Bladder microvascular endothelial cell (primary cell): ENCODE data around the gene CEACAM20. TPM values are rescaled to one million over a fixed set of nuclear protein-coding genes. Genes with fewer than 3 reads are reported as not detected.

Source experiments
- total RNA-seq: library from RNA; depleted of rRNA; stranded (reverse); fragments of >200 nt; gene quantifications from 2 replicates; pipeline ENCODE4 v1.2.3, GENCODE V29; 2014

Gene CEACAM20
- not detected in 2 replicates for total RNA-seq

DNA sequence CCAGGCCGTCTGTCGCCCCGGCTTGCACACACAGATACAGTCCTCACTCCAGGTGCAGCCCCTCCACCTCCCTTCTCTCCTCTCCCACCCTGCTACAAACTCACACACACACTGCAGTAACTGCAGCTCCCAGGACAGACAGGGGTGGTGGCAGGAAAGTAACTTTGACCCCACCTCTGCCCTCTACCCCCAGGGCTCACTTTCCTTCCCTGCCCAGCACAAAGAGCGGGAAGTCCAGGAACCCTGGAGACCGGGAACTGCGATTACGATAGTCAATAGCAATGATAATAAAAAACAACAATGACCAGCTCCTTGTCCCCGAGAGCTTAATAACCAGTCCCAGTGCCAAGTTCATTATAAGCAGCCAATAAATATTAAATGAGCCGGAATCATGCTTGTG lies at the start of gene CEACAM20:
Gene CEACAM20 (minus strand): TSS at position 140 of the 400 bp plus-strand sequence. CDS start 166 bp downstream, outside the sequence.

DNA sequence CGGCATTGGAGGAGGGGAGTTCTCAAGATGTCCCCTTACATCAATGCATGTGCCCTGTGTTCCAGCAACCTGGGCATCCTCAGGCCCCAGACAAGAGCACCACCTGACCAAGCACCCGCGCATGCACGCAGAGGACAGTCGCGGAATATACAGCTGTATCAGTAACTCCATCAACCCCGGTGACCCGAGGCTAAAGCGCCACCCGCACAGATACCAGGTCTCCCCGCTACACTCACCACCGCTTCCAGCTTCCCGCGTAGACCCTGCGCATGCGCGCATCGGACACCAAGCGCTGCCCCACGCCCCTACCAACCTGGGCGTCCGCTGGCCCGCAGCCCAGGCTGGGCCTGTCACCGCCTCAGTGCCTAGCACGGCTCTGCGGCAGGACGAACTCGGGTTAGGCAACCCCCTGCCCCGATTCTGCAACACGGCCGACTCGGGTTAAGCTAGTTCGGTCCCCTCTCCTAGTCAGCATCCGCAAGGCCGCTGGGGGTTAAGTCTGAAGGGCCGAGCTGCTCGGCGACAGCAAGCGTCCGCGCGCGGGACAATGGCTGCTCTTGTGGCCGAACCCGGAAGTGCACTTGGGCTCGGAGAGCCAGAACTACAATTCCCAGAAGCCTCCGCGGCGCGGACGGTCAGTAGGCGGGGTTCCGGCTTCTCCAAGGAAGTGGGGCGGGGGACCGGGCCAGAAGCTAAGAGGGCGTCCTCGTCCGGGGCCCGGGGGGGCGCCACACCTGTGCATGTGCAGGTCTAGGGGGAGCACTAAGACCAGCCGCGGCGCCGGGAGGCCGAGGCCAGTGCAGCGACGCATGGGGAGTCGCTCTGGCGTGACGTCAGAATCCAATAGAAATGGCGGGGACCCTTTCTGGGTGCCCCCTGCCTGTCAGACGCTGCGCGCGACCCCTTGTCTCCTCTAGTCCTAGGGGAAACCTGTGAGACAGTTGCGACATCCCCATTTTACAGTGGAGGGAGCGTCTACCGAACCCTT lies 29.2 kb downstream of the CEACAM20 start, which contains the start of gene ZNF180:
Gene ZNF180 (minus strand): TSS at position 561 of the 988 bp plus-strand sequence. CDS start 3,188 bp downstream, outside the sequence.

Other genes with a start within 250 kb of the CEACAM20 start
- gene ZNF235, start 224.7 kb downstream of the CEACAM20 start, total RNA-seq: 2.6 and 9.3 TPM in 2 replicates
- gene ZNF112, start 173.0 kb downstream of the CEACAM20 start, total RNA-seq: 4.4 and 9.4 TPM in 2 replicates
- 1.1 and 7.4 TPM in 2 replicates for gene ZNF285, start 128.1 kb downstream of the CEACAM20 start, total RNA-seq
- 9.1 and 9.9 TPM in 2 replicates for gene ZNF229, start 81.2 kb downstream of the CEACAM20 start, total RNA-seq
- gene ZNF180, start 29.2 kb downstream of the CEACAM20 start, total RNA-seq: 4.4 and 7.9 TPM in 2 replicates
- 0.38 TPM in 1 of 2 replicates, not detected in the other for gene IGSF23, start 83.9 kb upstream of the CEACAM20 start, total RNA-seq
- gene PVR, start 114.2 kb upstream of the CEACAM20 start, total RNA-seq: 50.2 and 262 TPM in 2 replicates
- gene CEACAM19, start 141.8 kb upstream of the CEACAM20 start, total RNA-seq: 0.49 and 3.7 TPM in 2 replicates
- gene CEACAM16, start 169.5 kb upstream of the CEACAM20 start, total RNA-seq: 0.16 TPM in 1 of 2 replicates, not detected in the other
- 4.0 and 6.7 TPM in 2 replicates for gene BCL3, start 219.0 kb upstream of the CEACAM20 start, total RNA-seq
- 0.06 TPM in 1 of 2 replicates, not detected in the other for gene CBLC, start 248.2 kb upstream of the CEACAM20 start, total RNA-seq